ENCODE measurements around the gene BAMBI. TPM values are rescaled to one million over a fixed set of nuclear protein-coding genes. Genes with fewer than 3 reads are reported as not detected.

BAMBI gene
- total and polyA plus RNA-seq, 7 donors: 0.87 to 5.3 (median 3.6) TPM

DNA sequence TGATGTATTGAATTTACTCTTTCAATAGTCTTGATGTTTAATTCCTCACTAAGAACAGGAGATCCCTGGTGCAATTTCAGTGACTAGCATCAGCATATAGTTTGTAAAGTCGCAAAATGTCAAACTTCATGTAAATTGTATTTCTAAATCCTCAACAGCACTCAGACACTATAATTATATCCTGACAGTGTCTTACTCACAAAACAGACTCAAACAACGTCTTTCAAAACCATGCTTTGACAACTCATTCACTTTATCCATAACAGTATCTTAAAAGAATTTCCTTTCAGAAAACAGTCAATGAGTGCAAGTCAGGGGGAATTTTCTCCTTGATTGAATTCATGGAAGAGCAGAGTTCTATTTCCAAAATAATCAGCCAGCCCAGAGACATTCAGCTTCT is 20.8 kb downstream of the BAMBI start:
- TF ChIP-seq, protein P1, sequence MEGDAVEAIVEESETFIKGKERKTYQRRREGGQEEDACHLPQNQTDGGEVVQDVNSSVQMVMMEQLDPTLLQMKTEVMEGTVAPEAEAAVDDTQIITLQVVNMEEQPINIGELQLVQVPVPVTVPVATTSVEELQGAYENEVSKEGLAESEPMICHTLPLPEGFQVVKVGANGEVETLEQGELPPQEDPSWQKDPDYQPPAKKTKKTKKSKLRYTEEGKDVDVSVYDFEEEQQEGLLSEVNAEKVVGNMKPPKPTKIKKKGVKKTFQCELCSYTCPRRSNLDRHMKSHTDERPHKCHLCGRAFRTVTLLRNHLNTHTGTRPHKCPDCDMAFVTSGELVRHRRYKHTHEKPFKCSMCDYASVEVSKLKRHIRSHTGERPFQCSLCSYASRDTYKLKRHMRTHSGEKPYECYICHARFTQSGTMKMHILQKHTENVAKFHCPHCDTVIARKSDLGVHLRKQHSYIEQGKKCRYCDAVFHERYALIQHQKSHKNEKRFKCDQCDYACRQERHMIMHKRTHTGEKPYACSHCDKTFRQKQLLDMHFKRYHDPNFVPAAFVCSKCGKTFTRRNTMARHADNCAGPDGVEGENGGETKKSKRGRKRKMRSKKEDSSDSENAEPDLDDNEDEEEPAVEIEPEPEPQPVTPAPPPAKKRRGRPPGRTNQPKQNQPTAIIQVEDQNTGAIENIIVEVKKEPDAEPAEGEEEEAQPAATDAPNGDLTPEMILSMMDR (IDR thresholded peaks at IDR 0.05): no peak
- TF ChIP-seq POLR2AphosphoS5 (IDR thresholded peaks at IDR 0.05) (no peak), EP300 (IDR thresholded peaks at IDR 0.05) (no peak), POLR2A (IDR thresholded peaks at IDR 0.05) (no peak)
- intact Hi-C loops (cut with DNase I): no loop called here
- Histone ChIP-seq H3K27ac (no peak overlapping the region), H3K36me3 (no peaks in the 10 kb centered on the region), H3K27me3 (no peaks in the 10 kb centered on the region), H3K4me1 (no peaks in the 10 kb centered on the region), H3K4me3 (no peak overlapping the region), H3K9me3 (no peaks in the 10 kb centered on the region)
- no peak for DNase-seq
- 69% methylated on average over 2 of the region's 2 CpGs for WGBS, 2 donors

DNA sequence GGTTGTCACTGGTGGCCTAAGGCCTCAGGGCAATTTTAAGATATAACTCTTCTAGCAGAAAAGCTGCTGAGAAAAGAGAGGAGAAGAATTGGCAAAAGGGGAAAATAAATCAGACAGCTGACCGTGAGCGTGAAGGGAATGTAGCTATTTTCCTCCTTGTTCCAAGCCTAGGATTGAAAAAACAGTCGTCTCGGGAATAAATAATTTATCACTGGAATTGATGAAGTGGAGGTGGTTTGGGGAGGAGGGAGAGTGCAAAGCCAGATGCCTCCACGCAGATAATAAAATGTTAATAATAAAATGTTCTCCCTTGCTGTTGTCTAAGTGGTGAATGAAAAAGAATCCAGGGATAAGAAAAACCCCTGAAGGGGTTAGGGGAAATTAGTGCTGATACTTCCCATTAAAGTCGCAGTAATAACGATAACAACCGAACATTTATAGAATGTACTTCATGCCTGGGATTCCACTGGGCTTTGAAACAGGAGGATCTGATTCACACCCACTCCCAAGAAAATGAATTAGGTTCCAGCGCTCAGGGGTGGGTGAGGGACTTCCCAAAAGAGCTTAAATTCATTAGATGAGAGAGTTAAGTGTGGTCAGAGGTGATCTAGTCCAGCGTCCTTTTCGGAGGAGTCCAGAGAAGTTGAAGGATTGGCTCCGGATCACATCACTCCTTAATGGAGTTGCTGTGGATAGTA is 27.3 kb downstream of the BAMBI start:
- TF ChIP-seq POLR2AphosphoS5 (IDR thresholded peaks at IDR 0.05): no peak
- no peak for TF ChIP-seq EP300 (IDR thresholded peaks at IDR 0.05)
- no peak for TF ChIP-seq POLR2A (IDR thresholded peaks at IDR 0.05)
- TF ChIP-seq, protein P1 (IDR thresholded peaks at IDR 0.05): no peak
- WGBS, 2 donors: 72 to 80% methylated on average over 12 of the region's 12 CpGs

DNA sequence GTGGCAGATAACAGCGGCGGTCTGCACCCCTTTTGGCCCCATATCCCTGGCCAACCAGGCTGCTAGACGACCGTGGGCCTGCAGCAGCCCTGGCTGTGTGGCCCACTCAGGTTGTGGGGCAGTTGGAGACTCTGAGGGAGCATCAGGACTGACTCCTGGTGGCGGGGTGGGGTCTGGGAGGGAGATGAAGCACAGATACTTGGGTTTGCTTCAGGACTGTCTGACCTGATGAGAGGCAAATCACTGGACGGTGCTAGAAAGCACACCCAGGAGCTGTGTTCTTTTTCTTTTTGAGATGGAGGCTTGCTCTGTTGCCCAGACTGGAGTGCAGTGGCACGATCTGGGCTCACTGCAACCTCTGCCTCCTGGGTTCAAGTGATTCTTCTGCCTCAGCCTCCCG is 28.2 kb downstream of the BAMBI start:
- no peaks in the 10 kb centered on the region for H3K27me3 ChIP-seq
- no peak for DNase-seq
- no peak overlapping the region for H3K27ac ChIP-seq
- 77 to 78% methylated on average over 8 of the region's 8 CpGs for WGBS, 2 donors
- H3K9me3 ChIP-seq: no peaks in the 10 kb centered on the region
- intact Hi-C loops (cut with DNase I): no loop called here
- H3K4me3 ChIP-seq: no peak overlapping the region
- TF ChIP-seq EP300 (IDR thresholded peaks at IDR 0.05): no peak
- TF ChIP-seq POLR2A (IDR thresholded peaks at IDR 0.05): no peak
- TF ChIP-seq, protein P1 (IDR thresholded peaks at IDR 0.05): no peak
- no peak for TF ChIP-seq POLR2AphosphoS5 (IDR thresholded peaks at IDR 0.05)
- no peaks in the 10 kb centered on the region for H3K36me3 ChIP-seq
- peaks cover 0 to 7% (median 3%) of the 10 kb centered on the region in 4 donors for H3K4me1 ChIP-seq

More for the DNA sequence above, 27.3 kb downstream of the BAMBI start:
- Histone ChIP-seq H3K36me3 (no peaks in the 10 kb centered on the region), H3K9me3 (no peaks in the 10 kb centered on the region), H3K27ac (no peak overlapping the region), H3K4me3 (no peak overlapping the region), H3K27me3 (no peaks in the 10 kb centered on the region), H3K4me1 (peaks cover 0 to 7% (median 3%) of the 10 kb centered on the region in 4 donors)
- intact Hi-C loops (cut with DNase I): no loop called here
- no peak for DNase-seq

DNA sequence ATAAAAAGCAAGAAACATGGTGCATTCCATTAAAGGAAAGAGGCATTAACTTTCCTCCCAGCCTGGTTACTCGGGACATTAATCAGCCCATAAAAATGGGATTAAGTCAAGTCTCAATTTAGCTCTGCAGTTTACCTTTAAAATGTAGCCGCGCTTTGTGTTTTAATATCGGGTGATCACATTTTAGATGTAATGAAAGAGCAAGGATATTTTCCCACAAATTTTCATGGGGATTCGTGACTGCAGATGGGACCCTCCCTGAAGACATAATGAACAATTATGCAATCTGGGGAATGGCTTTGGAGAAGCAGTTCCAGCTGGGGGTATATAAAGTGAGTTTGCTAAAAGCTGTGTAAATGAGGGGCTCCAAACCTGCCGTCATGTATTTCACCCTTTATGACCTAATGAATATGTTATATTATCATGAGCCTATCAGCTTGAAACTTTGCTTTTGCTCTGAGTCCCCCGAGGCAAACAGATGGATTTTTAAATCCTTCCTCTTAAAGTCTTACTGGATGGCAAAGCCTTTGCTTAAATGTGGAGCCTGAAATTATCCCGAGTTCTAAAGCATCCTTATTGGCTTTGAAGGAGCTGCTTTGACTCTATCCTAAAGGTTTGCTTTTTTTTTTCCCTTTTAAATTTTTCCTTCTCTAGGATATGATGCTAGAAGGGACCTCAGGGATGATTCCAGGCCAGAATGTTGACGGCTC is 31.8 kb downstream of the BAMBI start:
- H3K27ac ChIP-seq: no peak overlapping the region
- no peak overlapping the region for H3K4me3 ChIP-seq
- H3K4me1 ChIP-seq: peaks cover 0 to 7% (median 3%) of the 10 kb centered on the region in 4 donors
- intact Hi-C loops (cut with DNase I): no loop called here
- H3K36me3 ChIP-seq: no peaks in the 10 kb centered on the region
- H3K27me3 ChIP-seq: no peaks in the 10 kb centered on the region
- no peaks in the 10 kb centered on the region for H3K9me3 ChIP-seq
- TF ChIP-seq EP300 (IDR thresholded peaks at IDR 0.05) (no peak), POLR2AphosphoS5 (IDR thresholded peaks at IDR 0.05) (no peak), POLR2A (IDR thresholded peaks at IDR 0.05) (no peak)
- TF ChIP-seq, protein P1 (IDR thresholded peaks at IDR 0.05): no peak
- 74 to 77% methylated on average over 9 of the region's 9 CpGs for WGBS, 2 donors
- DNase-seq: no peak

Data from sigmoid colon (tissue), 7 donors.